ENCODE data around the gene PTPRN2. TPM values are rescaled to one million over a fixed set of nuclear protein-coding genes. Genes with fewer than 3 reads are reported as not detected.
"Not testable (repeated sequence)": the region's sequence is repeated elsewhere in the genome, so short reads cannot be mapped to it uniquely, and the experiment has no call there.

The PTPRN2 gene
- total and polyA plus RNA-seq, 2 of the 8 experiments (the other 6 are each of a cell fraction or from before 2014, with no cell fraction given), result 2.6 to 4.5 TPM

- H3K4me3 ChIP-seq (ENCODE audit: extremely low read depth in 1 of 4, insufficient read depth in 2 of 4, low read depth in 3 of 4, low read length in 4 of 4); H3K4ac ChIP-seq (replicated peaks; ENCODE audit: insufficient read length, low read depth, low read length); H3K9ac ChIP-seq (replicated peaks in 1 of 4; ENCODE audit: extremely low read depth in 1 of 4, low read depth in 3 of 4, low read length in 3 of 4); CTCF ChIA-PET (ENCODE audit: partially characterized antibody); H4K20me1 ChIP-seq (replicated peaks in 1 of 2; ENCODE audit: control insufficient read depth in 1 of 2, insufficient read depth in 2 of 2, low read length in 2 of 2); H3K56ac ChIP-seq (replicated peaks; ENCODE audit: insufficient read length, low read depth, low read length); H2BK20ac ChIP-seq (ENCODE audit: low read length); H3K23me2 ChIP-seq (ENCODE audit: low read depth, low read length); H3K27me3 ChIP-seq (replicated peaks in 1 of 4; ENCODE audit: control insufficient read depth in 3 of 4, extremely low read depth in 1 of 4, insufficient read depth in 3 of 4, low read length in 3 of 4); FAIRE-seq; H3K79me1 ChIP-seq (ENCODE audit: low read depth, low read length); H2AK5ac ChIP-seq (ENCODE audit: low read depth, low read length); H3K18ac ChIP-seq (ENCODE audit: extremely low read depth, low read length); POLR2A ChIA-PET (ENCODE audit: partially characterized antibody); H4K91ac ChIP-seq (replicated peaks; ENCODE audit: insufficient read length, low read length); H3K4me2 ChIP-seq (ENCODE audit: insufficient read depth in 1 of 2, low read depth in 2 of 2, low read length in 2 of 2); DNase-seq (ENCODE audit: low read depth in 1 of 2, low spot score in 2 of 2); H3K23ac ChIP-seq (ENCODE audit: insufficient read length); H2BK5ac ChIP-seq (ENCODE audit: low read depth, low read length); H3K36me3 ChIP-seq (ENCODE audit: control insufficient read depth in 2 of 4, insufficient read depth in 4 of 4, low read length in 3 of 4); H2BK120ac ChIP-seq (replicated peaks; ENCODE audit: low read depth, low read length); H4K5ac ChIP-seq (ENCODE audit: insufficient read length, low read depth, low read length); H4K8ac ChIP-seq (ENCODE audit: extremely low read depth, insufficient read depth, low read length); H2BK12ac ChIP-seq (ENCODE audit: low read depth, low read length); H3K4me1 ChIP-seq (replicated peaks in 1 of 4; ENCODE audit: control insufficient read depth in 3 of 4, insufficient read depth in 4 of 4, low read length in 3 of 4); H3K79me2 ChIP-seq (ENCODE audit: control insufficient read depth in 1 of 2, insufficient read depth in 2 of 2, low read length in 2 of 2); H2BK15ac ChIP-seq (ENCODE audit: low read length); H2AFZ ChIP-seq (ENCODE audit: low read length); H3K14ac ChIP-seq (ENCODE audit: insufficient read length); H3K27ac ChIP-seq (ENCODE audit: low read depth, low read length): not testable (repeated sequence)
- peaks cover 0 to 10% of the 10 kb centered on the region in 2 experiments; a peak in 1 of 4 replicates for H3K9me3 ChIP-seq (ENCODE audit: insufficient read depth in 2 of 2, low read depth in 1 of 2, low read length in 1 of 2)
- WGBS, 2 experiments (ENCODE audit: extremely low coverage in 1 of 2, insufficient coverage in 1 of 2, insufficient read length in 1 of 2, insufficient replicate concordance in 2 of 2, low coverage in 1 of 2, low lambda C conversion rate in 2 of 2, missing lambda C conversion rate in 1 of 2), result 98% methylated on average over 18 of the region's 22 CpGs; no CpG with 5 or more reads in 1 of the 2 experiments
Observed at GRCh38 chr7:158457586-158457985, 130.0 kb downstream of the PTPRN2 start.

Measured in H1 (cell line).